H4 (cell line): Measurements from ENCODE around the gene LRP5. TPM values are rescaled to one million over a fixed set of nuclear protein-coding genes. Genes with fewer than 3 reads are reported as not detected.
"Not testable (repeated sequence)": the region's sequence is repeated elsewhere in the genome, so short reads cannot be mapped to it uniquely, and the experiment has no call there.

Experiments
- DNase-seq: peaks from one replicate; pipeline ENCODE4 v3.0.0-alpha.2; 2015; ENCODE audit warnings: low spot score
- total RNA-seq: library from RNA; depleted of rRNA; stranded (reverse); fragments of >200 nt; shearing (Covaris generic); gene quantifications from 2 replicates; pipeline ENCODE4 v1.2.3, GENCODE V29; 2014

Gene LRP5
- total RNA-seq, 1 experiment from 2014 or later = 14.1 TPM

- DNase-seq = no peak
Measured at GRCh38 chr11:68329536-68329935, 17.1 kb downstream of the LRP5 start.

- DNase-seq = no peak
Measured at GRCh38 chr11:68329978-68330699, 17.7 kb downstream of the LRP5 start.

- no peak for DNase-seq
Measured at GRCh38 chr11:68330700-68331337, 18.4 kb downstream of the LRP5 start.

- DNase-seq = no peak
Measured at GRCh38 chr11:68331338-68331947, 19.1 kb downstream of the LRP5 start.

DNA sequence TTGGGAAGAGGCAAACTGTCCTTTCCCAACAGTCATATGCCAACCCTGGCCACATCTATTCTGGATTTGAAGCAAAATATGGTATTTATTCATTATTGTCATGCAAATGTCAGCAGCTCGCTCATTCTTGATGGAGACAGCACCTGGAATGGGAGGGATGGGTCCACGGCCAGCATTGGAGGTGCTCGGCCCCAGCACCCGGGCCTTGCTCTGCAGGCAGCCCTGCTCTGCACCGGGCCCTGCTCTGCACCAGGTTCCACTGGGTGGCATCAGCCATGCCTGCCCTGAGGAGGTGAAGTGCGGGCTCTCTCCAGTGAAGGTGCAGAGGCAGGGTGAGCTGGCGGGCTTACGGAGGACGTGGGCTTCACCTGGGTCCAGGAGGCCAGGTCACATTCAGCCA, 19.8 kb downstream of the LRP5 start:
- no peak for DNase-seq

GRCh38 chr11:68333173-68333572, 20.8 kb downstream of the LRP5 start:
- no peak for DNase-seq

- no peak for DNase-seq
Measured at GRCh38 chr11:68334923-68335322, 22.5 kb downstream of the LRP5 start.

DNA sequence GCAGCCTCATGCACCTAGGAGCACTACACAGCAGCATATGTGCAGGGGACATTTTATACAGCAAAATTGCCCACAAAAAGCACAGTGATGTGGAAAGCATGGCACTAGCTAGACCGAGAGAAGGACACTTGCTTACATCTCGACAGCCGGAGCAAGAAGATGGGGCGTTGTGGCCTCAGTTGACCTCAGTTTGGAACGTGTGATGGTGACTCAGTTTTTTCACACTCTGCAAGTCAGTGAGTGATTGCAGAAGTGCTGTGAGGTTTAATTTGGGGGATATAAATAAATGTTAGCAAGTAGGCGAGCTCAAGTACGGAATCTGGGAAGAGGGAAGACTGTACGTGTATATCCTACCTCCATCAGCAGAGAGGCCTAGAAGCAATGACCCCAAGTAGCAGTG, 23.3 kb downstream of the LRP5 start:
- no peak for DNase-seq

DNA sequence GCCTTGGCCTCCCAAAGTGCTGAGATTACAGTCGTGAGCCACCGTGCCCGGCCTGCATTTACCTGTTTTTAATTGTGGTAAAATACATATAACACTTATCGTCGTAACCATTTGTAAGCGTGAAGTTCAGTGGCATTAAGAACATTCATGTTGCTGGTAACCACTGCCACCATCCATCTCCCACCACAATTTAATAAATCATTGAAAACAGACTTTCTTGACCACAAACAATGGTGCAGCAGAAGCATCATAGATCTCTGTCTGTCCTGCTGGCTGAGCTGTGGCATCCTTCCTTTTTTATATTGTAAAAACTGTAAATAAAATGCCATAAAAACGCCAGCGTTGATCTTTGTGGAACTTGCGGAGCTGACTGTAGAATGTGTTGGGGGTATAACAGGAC, 24.3 kb downstream of the LRP5 start:
- no peak for DNase-seq

- DNase-seq = no peak
Measured at GRCh38 chr11:68337399-68337835, 25.0 kb downstream of the LRP5 start.

DNA sequence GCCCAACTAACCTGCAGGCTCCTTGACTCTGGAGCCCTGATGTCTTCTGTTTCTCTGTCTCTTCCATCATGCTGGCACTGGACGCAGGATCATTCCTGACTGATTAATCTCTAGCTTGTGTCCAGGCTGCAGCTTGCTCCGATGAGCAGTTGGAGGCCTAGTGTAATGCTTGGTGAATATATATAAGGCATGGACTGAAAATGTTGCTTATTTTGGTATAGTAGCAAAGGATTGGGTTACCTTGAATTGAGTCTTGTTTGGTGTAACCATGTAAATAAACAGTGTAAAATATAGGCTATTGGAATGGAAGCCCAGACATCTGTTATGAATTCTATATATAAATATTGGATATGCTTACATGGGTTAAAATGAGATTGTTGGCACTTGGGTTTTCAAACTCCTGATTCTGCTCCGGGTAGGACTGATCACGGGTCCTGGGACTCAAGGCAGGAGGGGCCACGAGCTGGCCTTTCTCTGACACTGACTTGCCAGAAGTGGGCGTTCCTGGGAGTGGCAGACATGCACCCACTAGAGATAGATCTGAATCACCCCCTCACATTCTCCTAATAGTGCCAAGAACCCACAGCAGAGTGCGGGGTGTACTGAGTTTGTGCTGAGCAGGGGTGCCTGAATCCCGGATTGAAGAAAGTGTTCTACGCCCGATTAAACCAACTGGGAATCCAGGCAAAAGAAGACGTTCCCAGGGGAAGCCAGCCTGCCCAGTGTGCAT, 25.8 kb downstream of the LRP5 start:
- DNase-seq = no peak

GRCh38 chr11:68340003-68340767, 27.8 kb downstream of the LRP5 start:
- no peak for DNase-seq

DNA sequence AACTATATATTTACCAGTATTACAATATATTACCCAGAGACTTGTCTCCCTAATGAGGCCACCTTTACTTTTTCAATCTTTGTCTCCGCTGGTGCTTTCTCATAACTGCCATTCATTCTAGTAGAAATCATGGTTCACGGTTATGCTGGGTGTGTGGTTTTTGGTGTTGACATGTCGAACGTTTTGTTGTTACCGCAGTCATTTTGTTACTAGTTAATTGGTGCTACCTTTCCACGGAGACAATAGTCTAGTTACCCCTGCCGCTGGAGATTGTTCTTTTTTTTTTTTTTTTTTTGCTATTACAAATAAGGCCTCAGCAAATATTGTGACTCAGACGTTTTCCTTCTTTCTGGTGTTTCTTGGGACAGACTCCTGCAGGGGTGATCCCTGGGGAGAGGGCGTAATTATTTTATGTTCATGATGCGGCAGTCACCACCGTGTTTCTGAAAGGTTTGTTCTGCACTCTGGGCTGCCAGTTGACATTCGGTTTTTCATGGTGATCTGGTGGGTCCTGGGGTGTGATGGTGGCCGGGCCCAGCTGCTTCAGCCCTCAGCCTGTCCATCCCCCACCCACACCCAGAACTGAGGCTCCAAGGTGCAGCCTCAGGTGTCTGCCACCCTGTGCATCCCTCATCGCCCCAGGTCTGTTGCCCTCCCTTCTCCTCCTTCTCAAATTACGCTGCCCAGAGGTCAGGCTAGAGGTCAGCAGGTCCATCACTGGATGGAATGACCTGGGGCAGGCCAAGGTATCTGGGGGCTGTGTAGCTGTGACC, 28.6 kb downstream of the LRP5 start:
- DNase-seq = no peak

- DNase-seq = no peak
Measured at GRCh38 chr11:68341557-68342458, 29.4 kb downstream of the LRP5 start.

GRCh38 chr11:68342459-68343158, 30.2 kb downstream of the LRP5 start:
- peak; percentile 88 for DNase-seq

- no peak for DNase-seq
Measured at GRCh38 chr11:68343761-68344256, 31.4 kb downstream of the LRP5 start.

GRCh38 chr11:68344821-68345220, 32.4 kb downstream of the LRP5 start:
- not testable (repeated sequence) for DNase-seq

- no peak for DNase-seq
Measured at GRCh38 chr11:68345776-68346461, 33.5 kb downstream of the LRP5 start.

DNA sequence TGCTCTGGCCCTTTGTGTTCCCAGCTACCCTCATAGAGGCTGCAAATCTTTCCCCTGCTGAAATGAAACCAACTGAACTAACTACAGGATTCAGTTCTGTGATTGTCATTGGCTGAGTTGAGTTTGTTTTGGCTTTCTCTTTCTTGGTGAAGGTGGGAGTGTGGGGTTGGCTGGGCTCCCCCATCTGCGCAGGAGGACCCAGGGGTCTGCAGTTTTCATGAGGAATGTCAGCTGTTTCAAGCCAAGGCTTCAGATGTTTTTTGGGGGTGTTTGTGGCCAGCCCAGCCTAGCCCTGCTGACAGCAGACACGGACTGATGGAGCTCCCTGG, 34.0 kb downstream of the LRP5 start:
- no peak for DNase-seq
